OCI-LY1 (cell line): ENCODE data around the gene HIRA.

ENCODE experiments used
- CTCF ChIP-seq: fragments of 200-600 bp; sonication (generic), shearing (Covaris generic); IDR thresholded peaks from 2 replicates; pipeline ENCODE4 v1.5.1; 2017; ENCODE audit warnings: mild to moderate bottlenecking, antibody characterized with exemption, low read length, moderate library complexity, mixed read lengths
- EZH2 ChIP-seq: fragments of 200-600 bp; sonication (generic), shearing (Covaris generic); IDR thresholded peaks from 2 replicates; pipeline ENCODE4 v1.8.0; 2017; ENCODE audit warnings: borderline replicate concordance, mixed run types, mild to moderate bottlenecking, antibody characterized with exemption, low read length, moderate library complexity, mixed read lengths

GRCh38 chr22:19405133-19405532, 26.4 kb downstream of the HIRA start:
- no peak for TF ChIP-seq CTCF
- no peak for TF ChIP-seq EZH2
